Left colon (tissue), 2 donors: ENCODE measurements around the gene ADRA1B. TPM values are rescaled to one million over a fixed set of nuclear protein-coding genes. Genes with fewer than 3 reads are reported as not detected.
"Not testable (repeated sequence)": the region's sequence is repeated elsewhere in the genome, so short reads cannot be mapped to it uniquely, and the experiment has no call there.

Source experiments
- ATAC-seq: fragments of 200-7000 bp; cut with Tn5 transposase; one replicate; pipeline ENCODE4 v1.9.1; 2020; ENCODE audit warnings: mild to moderate bottlenecking, moderate library complexity
- DNase-seq, 2 donors: peaks; one replicate each; pipeline ENCODE4 v3.0.0-alpha.2; 2020
- intact Hi-C, 2 donors: fragments of 100-400 bp; cut with DNase I in 1 of 2; cut with micrococcal nuclease in 1 of 2; formaldehyde crosslinking; loops; one replicate each; pipeline versions ENCODE4 v1.11.2 to v1.14.0; 2022; cut with DNase I, micrococcal nuclease
- total RNA-seq, 2 donors: library from RNA; stranded (reverse); fragmentation: NEBNext Ultra II Directional; extraction: Animal tissue kit (Norgen Biotek cat#: 25700); gene quantifications; one replicate each; pipeline ENCODE4 v1.2.1, GENCODE V29; 2021
- donor health status: DM: no; HTN: no; CAD: no.
- donor health status: DM: yes; HTN: yes; CAD: no.

ADRA1B gene
- total RNA-seq, 2 donors from 2014 or later: 1.1 to 2.5 TPM

DNA sequence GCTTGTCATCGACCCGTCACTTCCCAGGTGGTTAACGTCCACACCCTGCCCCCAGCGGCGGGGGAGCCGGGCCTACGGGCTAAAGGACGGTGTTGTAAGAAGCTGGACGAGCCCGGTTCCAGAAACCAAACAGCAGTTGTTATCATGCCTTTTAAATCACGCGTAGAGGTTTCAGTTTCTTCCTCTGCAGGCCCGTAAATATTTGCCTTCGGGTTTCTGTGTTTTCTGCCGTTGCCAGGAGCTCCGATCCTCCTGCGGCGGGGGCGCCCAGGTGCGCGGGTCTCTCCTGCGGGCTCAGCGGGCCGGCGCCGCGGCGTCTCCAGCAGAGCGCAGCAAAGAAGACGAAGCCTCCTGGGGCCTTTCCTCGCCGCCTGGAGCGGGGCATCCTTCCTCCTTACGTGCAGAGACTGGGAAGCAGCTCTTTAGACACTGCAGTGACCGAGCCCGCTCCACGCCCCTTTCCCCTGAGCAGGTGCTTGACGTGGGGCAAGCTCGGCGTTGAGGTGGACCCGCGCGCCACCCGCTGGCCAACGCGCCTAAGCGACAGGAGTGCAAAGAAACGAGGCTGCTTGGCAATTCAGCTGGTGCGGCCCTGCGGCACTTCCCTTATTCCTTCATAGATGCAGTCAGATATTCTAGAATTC is 70.9 kb downstream of the ADRA1B start:
- intact Hi-C loops: loop anchor here in 1 of 2 donors (10.0 kb wide), 2 partner anchors 542 to 832 kb away; no protein-coding TSS in a partner anchor
- DNase-seq: peak; percentile 80 to 89
- ATAC-seq: peak; percentile 100

DNA sequence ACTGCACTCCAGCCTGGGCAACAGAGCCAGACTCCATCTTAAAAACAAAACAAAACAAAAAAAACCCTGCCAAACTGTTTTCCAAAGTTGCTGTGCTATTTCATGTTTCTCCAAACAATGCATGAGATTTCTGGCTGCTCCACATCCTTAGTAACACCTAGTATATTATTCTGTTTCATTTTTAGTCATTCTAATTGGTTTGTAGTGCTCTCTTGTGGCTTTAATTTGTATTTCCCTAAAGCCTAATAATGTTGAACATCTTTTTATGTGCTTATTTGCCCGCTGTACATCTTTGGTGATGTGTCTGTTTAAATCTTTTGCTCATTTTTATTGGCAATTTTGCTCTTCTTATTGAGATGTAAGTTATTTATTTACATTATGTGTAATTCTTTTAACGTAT is 74.2 kb downstream of the ADRA1B start:
- intact Hi-C loops: no loop called here
- no peak for DNase-seq
- no peak for ATAC-seq

DNA sequence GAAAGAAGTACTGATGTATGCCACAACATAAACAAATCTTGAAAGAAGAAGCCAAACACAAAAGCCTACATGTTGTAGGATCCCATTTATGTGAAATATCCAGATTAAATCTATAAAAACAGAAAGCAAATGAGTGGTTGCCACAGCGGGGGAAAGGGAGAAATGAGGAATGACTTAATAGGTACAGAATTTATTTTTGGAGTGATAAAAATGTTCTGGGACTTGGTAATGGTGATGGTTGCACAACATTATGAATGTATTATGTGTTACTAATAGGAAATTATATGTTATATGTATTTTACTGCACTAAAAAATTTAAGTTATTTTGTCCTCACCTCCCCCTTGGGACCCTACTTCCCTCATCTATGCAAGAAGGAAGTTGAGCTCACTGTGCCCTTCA is 76.3 kb downstream of the ADRA1B start:
- DNase-seq: no peak
- intact Hi-C loops: no loop called here
- no peak for ATAC-seq

DNA sequence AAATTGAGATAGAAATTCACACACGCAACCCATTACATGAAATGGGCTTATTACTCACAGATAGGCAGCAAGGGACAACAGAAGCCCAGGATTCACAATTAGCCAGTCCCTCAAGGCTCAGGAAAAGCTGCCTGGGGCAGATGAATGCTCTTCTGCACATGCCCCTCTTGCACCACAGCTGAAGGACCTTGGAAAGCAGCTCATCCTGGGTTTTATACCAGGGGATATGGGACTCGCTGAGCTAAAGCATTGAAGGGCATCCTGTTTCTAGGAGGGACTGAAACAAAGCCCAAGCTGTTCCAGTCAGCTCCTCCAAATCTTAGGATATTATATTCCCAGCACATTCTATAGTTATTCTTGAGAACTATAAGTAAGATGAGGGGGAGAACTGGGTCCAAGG is 76.9 kb downstream of the ADRA1B start:
- ATAC-seq: no peak
- DNase-seq: no peak
- intact Hi-C loops: no loop called here

DNA sequence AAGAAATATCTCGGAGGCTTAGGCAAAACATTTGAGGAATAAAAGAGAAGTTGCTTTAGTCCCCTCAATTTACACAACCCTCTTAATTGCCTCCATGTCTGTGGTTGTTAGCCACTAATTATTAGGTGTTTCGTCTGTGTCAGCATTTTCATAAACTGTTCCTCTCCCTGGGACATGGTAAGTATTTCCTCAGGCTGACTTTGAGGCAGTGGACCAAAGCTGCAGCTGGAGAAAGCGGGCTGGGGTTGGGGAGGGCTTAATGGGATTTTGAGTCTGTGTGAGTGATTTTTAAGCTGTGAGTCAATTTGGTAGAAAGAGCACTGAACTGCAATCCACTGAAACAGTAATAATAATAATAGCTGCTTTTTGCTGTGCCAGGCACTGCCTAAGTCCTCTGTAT is 79.6 kb downstream of the ADRA1B start:
- intact Hi-C loops: no loop called here
- DNase-seq (no peak), ATAC-seq (no peak)

DNA sequence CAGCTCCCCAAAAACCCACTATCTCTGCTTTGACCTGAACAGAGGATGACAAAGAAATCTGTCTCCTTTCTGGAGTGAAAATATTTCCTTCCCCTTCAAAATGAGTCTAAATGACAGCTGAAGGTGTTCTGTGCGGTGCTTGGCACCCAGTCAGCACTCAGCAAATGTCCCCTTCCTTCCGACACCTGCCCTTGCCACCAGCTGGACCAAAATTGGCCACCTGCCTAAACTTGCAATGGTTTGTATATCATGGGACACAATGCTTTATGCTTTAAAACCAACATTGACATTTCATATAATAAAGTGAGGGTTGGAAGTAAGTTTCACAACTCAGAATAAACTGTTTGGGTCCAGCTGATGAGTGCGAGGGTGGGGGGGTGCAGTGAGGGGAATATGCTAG is 85.2 kb downstream of the ADRA1B start:
- ATAC-seq: peak; percentile 73
- intact Hi-C loops: no loop called here
- peak; percentile 51 for DNase-seq

DNA sequence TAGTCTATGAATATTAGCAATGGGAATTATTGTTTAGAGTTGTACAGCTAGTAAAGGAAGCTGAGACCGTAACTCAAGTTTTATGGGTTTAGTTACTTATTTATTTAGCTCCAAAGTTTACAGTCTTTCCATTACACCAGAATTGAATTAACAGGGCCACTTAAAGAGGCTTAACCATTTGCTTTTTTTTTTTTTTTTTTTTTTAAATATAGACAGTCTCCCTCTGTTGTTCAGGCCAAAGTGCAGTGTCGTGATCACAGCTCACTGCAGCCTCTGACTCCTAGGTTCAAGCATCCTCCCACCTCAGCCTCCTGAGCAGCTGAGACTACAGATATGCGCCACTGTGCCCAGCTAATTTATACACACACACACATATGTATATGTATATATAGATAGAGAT is 91.2 kb downstream of the ADRA1B start:
- intact Hi-C loops: no loop called here
- DNase-seq: peak in 1 of 2 donors; percentile 19
- peak; percentile 37 for ATAC-seq

DNA sequence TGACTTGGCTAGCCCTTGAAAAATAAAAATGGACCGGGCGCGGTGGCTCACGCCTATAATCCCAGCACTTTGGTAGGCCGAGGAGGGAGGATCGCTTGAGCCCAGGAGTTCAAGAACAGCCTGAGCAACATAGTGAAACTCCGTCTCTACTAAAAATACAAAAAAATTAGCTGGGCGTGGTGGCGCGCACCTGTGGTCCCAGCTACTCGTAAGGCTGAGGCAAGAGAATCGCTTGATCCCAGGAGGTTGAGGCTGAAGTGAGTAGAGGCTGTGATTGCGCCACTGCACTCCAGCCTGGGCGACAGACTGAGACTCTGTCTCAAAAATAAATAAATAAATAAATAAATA is 92.2 kb downstream of the ADRA1B start:
- intact Hi-C loops: not testable (repeated sequence)
- peak; percentile 29 for ATAC-seq
- DNase-seq: peak in 1 of 2 donors; percentile 44

DNA sequence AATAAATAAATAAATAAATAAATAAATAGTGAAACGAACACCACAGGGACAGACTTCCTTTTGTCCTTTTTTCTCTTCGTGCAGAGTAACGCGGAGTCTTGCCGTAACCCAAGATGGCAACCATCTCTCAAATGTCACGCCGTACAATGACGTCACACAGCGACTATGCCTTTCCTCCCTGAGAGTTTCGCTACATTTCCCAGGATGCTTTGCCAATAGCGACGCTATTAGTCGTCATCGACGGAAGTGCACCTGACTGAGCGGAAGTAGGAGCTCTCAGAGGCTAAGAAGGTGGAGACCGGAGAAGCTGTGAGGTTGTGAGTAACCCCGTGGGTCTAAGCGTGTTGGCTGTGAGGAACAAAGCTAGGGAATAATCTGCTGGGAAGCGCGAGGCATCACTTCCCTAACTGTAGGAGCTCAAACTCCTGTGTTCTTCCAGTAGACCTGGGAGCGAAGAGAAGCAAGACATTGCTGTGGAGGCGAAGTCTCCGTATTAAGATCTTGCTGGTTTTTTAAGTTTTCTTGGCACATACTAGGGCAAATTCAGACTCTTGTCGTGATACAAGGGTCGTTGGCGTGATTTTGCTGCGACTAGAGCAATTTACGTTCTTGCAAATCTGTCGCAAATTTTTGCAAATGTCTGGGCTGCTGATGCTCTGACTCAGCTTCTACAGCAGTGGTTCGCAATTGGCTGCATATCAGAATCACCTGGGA is 92.8 kb downstream of the ADRA1B start, which contains the start of gene TTC1:
Gene TTC1 (plus strand): TSS at position 263 of the 714 bp plus-strand sequence. CDS start 1,390 bp downstream, outside the sequence.
- DNase-seq (peak; percentile 96 to 98), ATAC-seq (peak; percentile 92)
- intact Hi-C loops: no loop called here

DNA sequence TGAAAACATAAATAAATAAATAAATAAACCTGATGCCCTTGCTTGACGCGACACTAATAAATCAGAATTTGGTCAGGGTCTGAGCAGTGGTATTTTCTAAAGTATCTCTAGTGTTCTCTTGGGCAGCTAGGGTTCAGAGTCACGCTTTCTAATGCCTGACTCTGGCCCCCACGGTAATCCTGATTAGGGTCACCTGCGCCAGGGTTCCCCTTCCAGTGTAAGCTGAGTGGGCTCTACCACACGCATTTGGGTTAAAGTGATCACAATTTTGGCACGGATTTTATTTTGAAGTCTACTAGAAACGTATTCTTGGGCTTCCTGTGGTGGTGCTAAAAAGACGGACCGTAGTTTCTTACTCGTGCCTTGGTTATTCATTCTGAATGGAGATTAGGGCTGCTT is 93.3 kb downstream of the ADRA1B start:
- intact Hi-C loops: no loop called here
- DNase-seq (no peak), ATAC-seq (peak; percentile 3)

DNA sequence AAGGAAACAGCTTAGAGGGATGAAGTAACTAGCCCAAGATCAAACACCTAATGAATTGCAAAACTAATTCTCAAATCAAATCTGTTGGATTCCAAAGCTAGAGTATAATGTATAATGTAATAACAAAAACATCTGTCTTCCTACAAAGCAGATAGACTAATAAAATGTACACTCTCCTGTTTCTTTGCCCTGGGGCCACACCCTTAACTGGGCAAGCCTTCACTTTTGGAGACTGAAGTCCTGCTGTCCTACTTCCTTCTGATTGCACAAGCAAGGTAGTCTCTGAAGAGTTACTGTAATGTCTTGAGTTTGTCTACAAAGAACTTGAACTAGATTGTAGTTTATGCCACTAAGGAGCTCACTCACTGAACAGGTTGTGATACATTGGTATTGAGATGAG is 95.2 kb downstream of the ADRA1B start:
- DNase-seq (peak in 1 of 2 donors; percentile 53), ATAC-seq (peak; percentile 49)
- intact Hi-C loops: no loop called here

DNA sequence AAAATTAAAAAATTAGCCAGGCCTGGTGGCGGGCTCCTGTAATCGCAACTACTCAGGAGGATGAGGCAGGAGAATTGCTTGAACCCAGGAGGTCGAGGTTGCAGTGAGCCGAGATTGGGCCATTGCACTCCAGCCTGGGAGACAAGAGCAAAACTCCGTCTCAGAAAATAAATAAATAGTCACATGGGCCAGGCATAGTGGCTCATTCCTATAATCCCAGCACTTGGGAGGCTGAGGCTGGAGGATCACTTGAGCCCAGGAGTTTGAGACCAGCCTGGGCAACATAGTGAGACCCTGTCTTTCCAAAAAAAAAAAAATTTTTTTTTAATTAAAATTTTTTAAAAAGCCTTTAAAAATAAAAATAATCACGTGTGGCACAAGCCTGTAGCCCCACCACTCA is 97.9 kb downstream of the ADRA1B start:
- DNase-seq, intact Hi-C loops, ATAC-seq: not testable (repeated sequence)

DNA sequence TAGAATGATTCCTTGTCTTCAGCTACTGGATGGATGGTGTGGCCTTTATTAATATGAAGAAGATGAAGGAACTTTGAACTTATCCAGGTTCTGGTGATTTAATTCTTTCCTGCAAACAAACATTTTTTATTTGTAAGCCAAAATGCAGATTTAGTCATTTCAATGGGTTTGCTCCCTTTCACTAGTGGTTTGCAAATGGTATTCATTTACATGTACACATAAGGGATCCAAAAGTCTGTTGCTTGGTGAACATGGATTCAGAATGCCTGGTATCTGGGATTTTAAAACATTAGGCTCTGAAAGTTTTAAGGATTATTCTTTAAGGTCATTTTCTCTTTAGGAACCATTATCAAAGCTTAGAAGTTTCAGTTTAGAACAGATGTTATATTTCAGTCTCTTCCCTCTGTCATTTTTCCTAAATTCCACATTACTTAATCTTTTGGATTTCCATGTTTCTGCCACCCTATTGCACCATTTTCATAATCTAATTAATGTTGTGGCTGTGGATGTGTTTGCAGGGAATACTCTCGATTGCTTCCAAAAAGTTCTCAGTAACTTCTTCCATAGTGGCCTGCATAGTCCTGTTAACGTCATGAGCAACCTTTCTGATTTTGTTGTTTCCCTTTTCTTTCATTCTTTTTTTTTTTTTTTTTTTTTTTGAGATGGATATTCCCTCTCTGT is 102.8 kb downstream of the ADRA1B start:
- no peak for DNase-seq
- ATAC-seq: no peak
- intact Hi-C loops: loop anchor here in 1 of 2 donors (5.0 kb wide), 1 partner anchor 328 kb away; no protein-coding TSS in a partner anchor

DNA sequence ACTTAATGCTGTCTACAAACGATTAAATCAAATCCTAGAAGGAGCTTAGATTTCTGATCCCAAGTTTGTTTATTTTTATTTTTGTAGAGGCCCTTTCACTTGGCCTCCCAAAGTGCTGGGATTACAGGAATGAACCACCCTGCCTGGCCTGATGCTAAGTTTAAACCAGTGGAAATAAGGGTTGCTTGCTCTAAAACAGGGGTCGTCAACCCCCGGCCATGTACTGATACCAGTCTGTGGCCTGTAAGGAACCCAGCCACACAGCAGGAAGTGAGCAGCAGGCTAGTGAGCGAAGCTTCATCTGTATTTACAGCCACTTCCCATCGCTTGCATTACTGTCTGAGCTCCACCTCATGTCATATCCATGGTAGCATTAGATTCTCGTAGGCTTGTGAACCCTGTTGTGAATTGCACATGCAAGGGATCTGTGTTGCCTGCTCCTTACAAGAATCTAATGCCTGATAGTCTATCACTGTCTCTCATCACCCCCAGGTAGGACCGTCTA is 104.0 kb downstream of the ADRA1B start:
- ATAC-seq (no peak), DNase-seq (no peak)
- intact Hi-C loops: loop anchor here in 1 of 2 donors (5.0 kb wide), 2 partner anchors 97 to 177 kb away; partner anchors contain the start of gene PWWP2A

DNA sequence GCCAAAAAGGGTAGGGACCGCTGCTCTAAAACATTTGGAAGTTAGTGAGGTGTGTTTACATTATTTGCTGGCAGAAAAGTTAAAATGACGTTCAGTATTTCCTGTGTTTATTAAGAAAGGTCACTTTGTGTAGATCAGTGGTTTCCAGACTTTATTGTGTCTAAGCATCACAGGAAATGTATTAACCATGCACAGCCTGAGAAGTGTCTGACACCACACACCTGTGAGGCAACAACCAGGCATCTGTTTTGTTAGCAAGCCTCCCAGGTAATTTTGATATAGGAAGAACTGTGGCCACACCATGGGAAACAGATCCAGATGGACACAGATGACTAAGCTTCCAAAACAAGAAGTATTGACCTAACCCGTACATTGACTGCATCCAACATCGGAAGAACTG is 104.7 kb downstream of the ADRA1B start:
- DNase-seq: no peak
- intact Hi-C loops: loop anchor here in 1 of 2 donors (5.0 kb wide), 2 partner anchors 96 to 176 kb away; partner anchors contain the start of gene PWWP2A
- ATAC-seq: no peak

DNA sequence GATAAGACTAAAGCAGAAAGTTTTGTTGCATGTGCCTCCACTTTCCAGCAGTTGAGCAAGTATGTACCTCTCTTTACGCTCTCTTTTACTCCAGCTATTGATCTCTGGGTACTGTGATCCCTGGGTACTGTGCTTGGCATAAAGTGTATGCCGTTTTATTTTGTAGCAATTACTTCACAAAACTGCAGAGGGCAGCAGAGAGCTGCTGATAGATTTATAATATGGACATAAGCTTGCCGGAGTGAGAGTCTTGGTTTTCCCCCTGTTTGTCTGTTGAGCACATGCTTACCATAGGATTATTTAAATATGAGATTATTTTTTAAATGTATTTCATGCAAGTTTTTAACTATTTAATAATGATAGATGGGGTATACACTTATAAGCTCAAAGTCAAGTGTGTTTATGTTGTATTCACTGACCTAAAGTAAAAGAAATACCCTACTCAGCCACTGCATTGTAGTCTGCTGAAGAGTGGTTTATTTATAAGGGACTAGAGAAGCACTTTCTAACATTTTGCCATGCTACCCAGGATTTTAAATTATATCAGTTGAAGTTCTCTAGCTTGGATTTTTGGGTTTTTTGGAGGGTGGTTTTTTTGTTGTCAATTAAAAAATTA is 105.7 kb downstream of the ADRA1B start:
- ATAC-seq (peak; percentile 90), DNase-seq (peak in 1 of 2 donors; percentile 26)
- intact Hi-C loops: loop anchor here in 1 of 2 donors (2.0 to 5.0 kb wide), 3 partner anchors 95 to 369 kb away; partner anchors contain the start of gene PWWP2A
